ENCODE measurements around the gene ATP4B.
"Not testable (repeated sequence)": the region's sequence is repeated elsewhere in the genome, so short reads cannot be mapped to it uniquely, and the experiment has no call there.

The ATP4B gene

GRCh38 chr13:113623491-113624234, 34.3 kb downstream of the ATP4B start:
- DNase-seq: no peak

GRCh38 chr13:113622791-113623490, 35.1 kb downstream of the ATP4B start:
- no peak for DNase-seq

- DNase-seq: not testable (repeated sequence)
Observed at GRCh38 chr13:113621986-113622550, 35.9 kb downstream of the ATP4B start.

- not testable (repeated sequence) for DNase-seq
Observed at GRCh38 chr13:113621498-113621897, 36.5 kb downstream of the ATP4B start.

- no peak for DNase-seq
Observed at GRCh38 chr13:113621046-113621445, 37.0 kb downstream of the ATP4B start.

- DNase-seq: no peak
Observed at GRCh38 chr13:113620036-113620796, 37.8 kb downstream of the ATP4B start.

- no peak for DNase-seq
Observed at GRCh38 chr13:113618455-113618854, 39.5 kb downstream of the ATP4B start.

- DNase-seq: no peak
Observed at GRCh38 chr13:113617961-113618360, 40.0 kb downstream of the ATP4B start.

GRCh38 chr13:113616991-113617749, 40.8 kb downstream of the ATP4B start:
- DNase-seq: no peak

GRCh38 chr13:113616281-113616906, 41.6 kb downstream of the ATP4B start:
- DNase-seq: no peak

GRCh38 chr13:113613789-113614379, 44.1 kb downstream of the ATP4B start:
- DNase-seq: no peak

- DNase-seq: no peak
Observed at GRCh38 chr13:113612607-113613006, 45.4 kb downstream of the ATP4B start.

- DNase-seq: no peak
Observed at GRCh38 chr13:113611996-113612395, 46.0 kb downstream of the ATP4B start.

- DNase-seq: no peak
Observed at GRCh38 chr13:113610266-113610665, 47.7 kb downstream of the ATP4B start.

- DNase-seq: no peak
Observed at GRCh38 chr13:113609616-113610015, 48.4 kb downstream of the ATP4B start.

GRCh38 chr13:113608967-113609533, 48.9 kb downstream of the ATP4B start:
- no peak for DNase-seq

- DNase-seq: no peak
Observed at GRCh38 chr13:113607889-113608635, 49.9 kb downstream of the ATP4B start.

GRCh38 chr13:113607056-113607888, 50.7 kb downstream of the ATP4B start:
- no peak for DNase-seq

GRCh38 chr13:113605866-113606438, 52.0 kb downstream of the ATP4B start:
- DNase-seq: no peak

Data from NCI-H2227 treated with DMSO at 0.1 percent for 48 hours (cell line).